ENCODE results near the gene PYGO1. TPM values are rescaled to one million over a fixed set of nuclear protein-coding genes. Genes with fewer than 3 reads are reported as not detected.
"Not testable (repeated sequence)": the region's sequence is repeated elsewhere in the genome, so short reads cannot be mapped to it uniquely, and the experiment has no call there.

Gene PYGO1
- total and polyA plus RNA-seq, 2 experiments from 2014 or later = 5.4 to 10.7 TPM

GRCh38 chr15:55496716-55497115, 91.4 kb downstream of the PYGO1 start:
- no peak for TF ChIP-seq CTCF (IDR thresholded peaks at IDR 0.05; ENCODE audit: low read depth, low read length)
- DNase-seq (ENCODE audit: low read depth in 1 of 2, low spot score in 1 of 2) = no peak
- Histone ChIP-seq H3K4me3 (no peak overlapping the region), H3K9me3 (ENCODE audit: low read depth) (no peaks in the 10 kb centered on the region), H3K36me3 (no peaks in the 10 kb centered on the region), H3K27ac (no peak overlapping the region), H3K4me1 (ENCODE audit: low read depth) (no peaks in the 10 kb centered on the region), H3K27me3 (no peaks in the 10 kb centered on the region)

- no peak for TF ChIP-seq CTCF (IDR thresholded peaks at IDR 0.05; ENCODE audit: low read depth, low read length)
Measured at GRCh38 chr15:55494931-55495330, 93.2 kb downstream of the PYGO1 start.

GRCh38 chr15:55488952-55489600, 99.1 kb downstream of the PYGO1 start:
- peak in 1 of 2 donors; percentile 51 for DNase-seq (ENCODE audit: low read depth in 1 of 2, low spot score in 1 of 2)
- not testable (repeated sequence) for H3K4me1 ChIP-seq (ENCODE audit: low read depth); H3K36me3 ChIP-seq; H3K4me3 ChIP-seq; H3K9me3 ChIP-seq (ENCODE audit: low read depth); H3K27ac ChIP-seq; H3K27me3 ChIP-seq

More at GRCh38 chr15:55494931-55495330, 93.2 kb downstream of the PYGO1 start:
- Histone ChIP-seq H3K4me3 (no peak overlapping the region), H3K27ac (no peak overlapping the region), H3K27me3 (no peaks in the 10 kb centered on the region), H3K9me3 (ENCODE audit: low read depth) (no peaks in the 10 kb centered on the region), H3K4me1 (ENCODE audit: low read depth) (no peaks in the 10 kb centered on the region), H3K36me3 (peaks cover 6% of the 10 kb centered on the region)
- DNase-seq (ENCODE audit: low read depth in 1 of 2, low spot score in 1 of 2) = no peak

Other genes starting within 250 kb of the PYGO1 start
- gene CCPG1, start 180.0 kb downstream of the PYGO1 start, total RNA-seq = 19.4 and 25.1 TPM in 2 replicates
- 34.1 and 46.6 TPM in 2 replicates for gene CCPG1, start 180.0 kb downstream of the PYGO1 start, polyA plus RNA-seq
- gene PIERCE2, start 179.8 kb downstream of the PYGO1 start, total RNA-seq = 7.7 and 8.6 TPM in 2 replicates
- gene PIERCE2, start 179.8 kb downstream of the PYGO1 start, polyA plus RNA-seq = 11.0 and 16.0 TPM in 2 replicates
- 2.2 and 3.4 TPM in 2 replicates for gene DNAAF4, start 80.1 kb downstream of the PYGO1 start, total RNA-seq
- 2.7 and 6.6 TPM in 2 replicates for gene DNAAF4, start 80.1 kb downstream of the PYGO1 start, polyA plus RNA-seq
- gene PRTG, start 154.8 kb upstream of the PYGO1 start, total RNA-seq = 48.0 and 93.8 TPM in 2 replicates
- 16.1 and 24.7 TPM in 2 replicates for gene PRTG, start 154.8 kb upstream of the PYGO1 start, polyA plus RNA-seq

All from cardiac muscle cell (in vitro differentiated cells and primary cell).